Left lung (tissue), 8 donors: ENCODE results near the gene MRPS33. TPM values are rescaled to one million over a fixed set of nuclear protein-coding genes. Genes with fewer than 3 reads are reported as not detected.

Experiments
- polyA plus RNA-seq, 6 donors: library from polyadenylated mRNA; unstranded; fragments of 120-200 nt; gene quantifications; one replicate each; pipeline ENCODE4 v1.2.1, GENCODE V29; 2013; ENCODE audit not compliant: insufficient read length in 6 of 6
- total RNA-seq, 2 donors: library from RNA; stranded (reverse); fragmentation: NEBNext Ultra II Directional; extraction: Animal tissue kit (Norgen Biotek cat#: 25700); gene quantifications; one replicate each; pipeline ENCODE4 v1.2.1, GENCODE V29; 2021
- donor health status: DM: no; HTN: yes; CAD: no.
- donor health status: DM: no; HTN: no; CAD: no.

Gene MRPS33
- total and polyA plus RNA-seq, 8 donors = 37.7 to 89.8 (median 80.1) TPM

Other genes starting within 250 kb of the MRPS33 start
- 10 to 100 TPM; 30.8 to 35.9 TPM for gene BRAF, start 90.0 kb downstream of the MRPS33 start, total RNA-seq
- 10 to 100 TPM; 24.5 to 34.1 (median 28.4) TPM for gene BRAF, start 90.0 kb downstream of the MRPS33 start, polyA plus RNA-seq
- gene TMEM178B, start 59.1 kb upstream of the MRPS33 start, total RNA-seq = under 1 TPM; 0.16 to 0.93 TPM
- gene TMEM178B, start 59.1 kb upstream of the MRPS33 start, polyA plus RNA-seq = 1 to 10 TPM; 3.2 to 5.6 (median 3.5) TPM